HepG2 (cell line): Measurements from ENCODE around the gene TRAF4. TPM values are rescaled to one million over a fixed set of nuclear protein-coding genes. Genes with fewer than 3 reads are reported as not detected.

Experiments
- GFI1 ChIP-seq: sonication (generic); formaldehyde crosslinking; IDR thresholded peaks from 2 replicates; pipeline ENCODE4 v1.5.0; 2020; ENCODE audit warnings: missing genetic modification reagents, mild to moderate bottlenecking, borderline replicate concordance
- HBP1 ChIP-seq: IDR thresholded peaks from 2 replicates; pipeline ENCODE4 v1.6.1; 2016; ENCODE audit warnings: low read depth, control low read depth
- HCFC1 ChIP-seq: fragments of 150-350 bp; IDR thresholded peaks from 2 replicates; pipeline ENCODE4 v1.6.1; 2014; ENCODE audit warnings: low read depth, low read length
- MAFK ChIP-seq, 2 experiments: IDR thresholded peaks in 1 of 2; conservative IDR thresholded peaks in 1 of 2; 2 replicates each; pipeline ENCODE4 v1.6.1; 2011; ENCODE audit warnings: improper control_type of control experiment in 2 of 2, low read length in 2 of 2
- MED13 ChIP-seq: sonication (generic); formaldehyde crosslinking; IDR thresholded peaks from 2 replicates; pipeline ENCODE4 v1.5.0; 2020; ENCODE audit warnings: missing genetic modification reagents
- MNT ChIP-seq: fragments of 450-650 bp; IDR thresholded peaks from 2 replicates; pipeline ENCODE4 v1.6.1; 2016
- ONECUT2 ChIP-seq: sonication (generic); formaldehyde crosslinking; IDR thresholded peaks from 2 replicates; pipeline ENCODE4 v1.4.0; 2020; ENCODE audit warnings: missing genetic modification reagents
- PATZ1 ChIP-seq: sonication (generic); formaldehyde crosslinking; IDR thresholded peaks from 2 replicates; pipeline ENCODE4 v1.4.0; 2020; ENCODE audit warnings: missing genetic modification reagents
- RNF219 ChIP-seq: sonication (generic); formaldehyde crosslinking; IDR thresholded peaks from 2 replicates; pipeline ENCODE4 v1.5.0; 2020; ENCODE audit warnings: mild to moderate bottlenecking, missing genetic modification reagents
- ZNF10 ChIP-seq: sonication (generic); formaldehyde crosslinking; IDR thresholded peaks from 2 replicates; pipeline ENCODE4 v1.4.0; 2020; ENCODE audit warnings: mild to moderate bottlenecking, low read depth, missing genetic modification reagents, borderline replicate concordance
- ZNF207 ChIP-seq: fragments of 450-650 bp; IDR thresholded peaks from 2 replicates; pipeline ENCODE4 v1.6.1; 2016; ENCODE audit warnings: antibody characterized with exemption, borderline replicate concordance
- ZNF263 ChIP-seq: sonication (generic); formaldehyde crosslinking; IDR thresholded peaks from 2 replicates; pipeline ENCODE4 v1.4.0; 2020; ENCODE audit warnings: missing genetic modification reagents
- ZNF275 ChIP-seq: sonication (generic); formaldehyde crosslinking; IDR thresholded peaks from 2 replicates; pipeline ENCODE4 v1.8.0; 2022; ENCODE audit warnings: missing genetic modification reagents, mild to moderate bottlenecking, inconsistent platforms, borderline replicate concordance
- ZNF414 ChIP-seq: sonication (generic); formaldehyde crosslinking; IDR thresholded peaks from 2 replicates; pipeline ENCODE4 v1.5.0; 2020; ENCODE audit warnings: missing genetic modification reagents
- ZNF703 ChIP-seq: sonication (generic); formaldehyde crosslinking; IDR thresholded peaks from 2 replicates; pipeline ENCODE4 v1.5.1; 2020; ENCODE audit warnings: missing genetic modification reagents, mild to moderate bottlenecking, moderate library complexity, borderline replicate concordance
- ZNF747 ChIP-seq: sonication (generic); formaldehyde crosslinking; IDR thresholded peaks from 2 replicates; pipeline ENCODE4 v1.8.1; 2023; ENCODE audit warnings: missing genetic modification reagents, mild to moderate bottlenecking, borderline replicate concordance
- ZSCAN25 ChIP-seq: sonication (generic); formaldehyde crosslinking; IDR thresholded peaks from 2 replicates; pipeline ENCODE4 v1.8.0; 2022; ENCODE audit warnings: mild to moderate bottlenecking, missing genetic modification reagents
- ZUFSP ChIP-seq: sonication (generic); formaldehyde crosslinking; IDR thresholded peaks from 2 replicates; pipeline ENCODE4 v1.9.0; 2021; ENCODE audit warnings: missing genetic modification reagents, mild to moderate bottlenecking, borderline replicate concordance
- polyA plus RNA-seq, 8 experiments: library from polyadenylated mRNA; depleted of rRNA in 3 of 8; stranded (reverse) in 7 of 8; unstranded in 1 of 8; fragments of >200 nt; fragmentation: Illumina TruSeq in 4 of 8; extraction: Trizol in 4 of 8; gene quantifications; 2 replicates each; pipeline versions ENCODE4 v1.2.1 to v1.2.3, GENCODE V29; 2011 to 2016; ENCODE audit warnings: low read depth in 4 of 8, missing spikeins in 1 of 8, mixed read lengths in 1 of 8; ENCODE audit not compliant: insufficient read depth in 1 of 8
- total RNA-seq, 5 experiments: library from RNA; depleted of rRNA; stranded (reverse); fragments of >200 nt; fragmentation: Illumina TruSeq; extraction: Trizol; gene quantifications; 2 replicates each; pipeline ENCODE4 v1.2.3, GENCODE V29; 2016; ENCODE audit warnings: low read depth in 1 of 5

The TRAF4 gene
- total and polyA plus RNA-seq, 2 of the 13 experiments (the other 11 are each of a cell fraction or from before 2014, with no cell fraction given): 86.0 to 89.9 TPM

- no peak for TF ChIP-seq MNT
- 0 out of 2 replicates have a peak, but pooled peaks have one; percentile 6 for TF ChIP-seq ZNF703
- 0 out of 2 replicates have a peak, but pooled peaks have one; percentile 2 for TF ChIP-seq GFI1 (CRISPR knock-in tag)
- no peak for TF ChIP-seq ZNF10 (CRISPR knock-in tag)
- TF ChIP-seq ZNF414: 0 out of 2 replicates have a peak, but pooled peaks have one; percentile 13
- TF ChIP-seq RNF219 (CRISPR knock-in tag): no peak
- 0 out of 2 replicates have a peak, but pooled peaks have one; percentile 0 for TF ChIP-seq ZSCAN25 (CRISPR knock-in tag)
- no peak for TF ChIP-seq ZNF263
- no peak for TF ChIP-seq ZNF747 (CRISPR knock-in tag)
- TF ChIP-seq MED13 (CRISPR knock-in tag): no peak
- no peak for TF ChIP-seq HCFC1
- TF ChIP-seq PATZ1 (CRISPR knock-in tag): 0 out of 2 replicates have a peak, but pooled peaks have one; percentile 6
- no peak for TF ChIP-seq ZUFSP (CRISPR knock-in tag)
- no peak for TF ChIP-seq MAFK (conservative IDR thresholded peaks at IDR 0.05 in 1 of 2, IDR thresholded peaks at IDR 0.05 in 1 of 2; ENCODE audit: low read length in 2 of 2)
- TF ChIP-seq ZNF275: no peak
- TF ChIP-seq ZNF207: no peak
- TF ChIP-seq ONECUT2 (CRISPR knock-in tag): no peak
- no peak for TF ChIP-seq HBP1 (CRISPR knock-in tag)
Observed at GRCh38 chr17:28726226-28726626, 17.6 kb upstream of the TRAF4 start, which contains the start of gene TLCD1 (continued).
